Thyroid gland (tissue), 4 donors: ENCODE data around the gene UGT3A1. TPM values are rescaled to one million over a fixed set of nuclear protein-coding genes. Genes with fewer than 3 reads are reported as not detected.

Source experiments
- DNase-seq, 2 donors: peaks; one replicate each; pipeline ENCODE4 v3.0.0-alpha.2; 2019
- H3K27ac ChIP-seq, 3 donors: fragments of 200-600 bp; sonication (generic); 1 replicate in 2 of 3; 2 replicates in 1 of 3; pipeline ENCODE4 v1.5.1; 2016 to 2019; ENCODE audit warnings: mild to moderate bottlenecking in 1 of 3, moderate library complexity in 1 of 3
- H3K27me3 ChIP-seq: fragments of 200-600 bp; sonication (generic); one replicate; pipeline ENCODE4 v1.5.1; 2019
- H3K36me3 ChIP-seq, 2 donors: fragments of 200-600 bp; sonication (generic); one replicate each; pipeline ENCODE4 v1.5.1; 2016 to 2019
- H3K4me1 ChIP-seq, 2 donors: fragments of 200-600 bp; sonication (generic); one replicate each; pipeline ENCODE4 v1.5.1; 2017 to 2019
- H3K4me3 ChIP-seq, 3 donors: fragments of 200-600 bp; sonication (generic); replicated peaks in 1 of 3; 1 replicate in 2 of 3; 2 replicates in 1 of 3; pipeline ENCODE4 v1.5.1; 2016; ENCODE audit warnings: mild to moderate bottlenecking in 1 of 3
- H3K9me3 ChIP-seq: fragments of 200-600 bp; sonication (generic); one replicate; pipeline ENCODE4 v1.5.1; 2017
- CTCF ChIP-seq, 6 experiments: fragments of 200-600 bp in 3 of 6; fragments of 450-650 bp in 3 of 6; sonication (generic) in 3 of 6; IDR thresholded peaks; one replicate each; pipeline ENCODE4 v1.5.1; 2016 to 2019; ENCODE audit warnings: antibody characterized with exemption in 6 of 6, mild to moderate bottlenecking in 2 of 6, inconsistent platforms in 1 of 6, moderate library complexity in 1 of 6
- POLR2A ChIP-seq, 2 donors: fragments of 450-650 bp; IDR thresholded peaks; one replicate each; pipeline ENCODE4 v1.6.1; 2017; ENCODE audit warnings: antibody characterized with exemption in 2 of 2, mild to moderate bottlenecking in 2 of 2, moderate library complexity in 1 of 2
- WGBS, 2 donors: methylation state at CpG; one replicate each; pipeline ENCODE4 v1.1.5; 2017; 5-methylcytosine and 5-hydroxymethylcytosine counted together
- intact Hi-C: fragments of 100-400 bp; cut with DNase I; formaldehyde crosslinking; loops from one replicate; pipeline ENCODE4 v1.15.1; 2023
- total RNA-seq, 4 donors: library from RNA; depleted of rRNA; stranded (reverse); fragments of >200 nt; gene quantifications; one replicate each; pipeline ENCODE4 v1.2.3, GENCODE V29; 2016

Gene UGT3A1
- total RNA-seq, 4 donors from 2014 or later: not detected

GRCh38 chr5:36017622-36018021, 26.4 kb upstream of the UGT3A1 start:
- Histone ChIP-seq H3K36me3 (no peaks in the 10 kb centered on the region), H3K27ac (no peak overlapping the region), H3K4me1 (no peaks in the 10 kb centered on the region), H3K9me3 (no peaks in the 10 kb centered on the region), H3K27me3 (no peaks in the 10 kb centered on the region), H3K4me3 (no peak overlapping the region)
- no peak for DNase-seq
- TF ChIP-seq CTCF (IDR thresholded peaks at IDR 0.05) (no peak), POLR2A (IDR thresholded peaks at IDR 0.05) (no peak)
- intact Hi-C loops: no loop called here
- 26 to 31% methylated on average over 5 of the region's 5 CpGs for WGBS, 2 donors

- Histone ChIP-seq H3K27ac (no peak overlapping the region), H3K4me3 (no peak overlapping the region), H3K4me1 (no peaks in the 10 kb centered on the region), H3K36me3 (no peaks in the 10 kb centered on the region), H3K27me3 (no peaks in the 10 kb centered on the region), H3K9me3 (no peaks in the 10 kb centered on the region)
- intact Hi-C loops: no loop called here
- no peak for DNase-seq
- TF ChIP-seq POLR2A (IDR thresholded peaks at IDR 0.05): no peak
- WGBS, 2 donors: 65 to 85% methylated on average over 1 of the region's 1 CpG
Observed at GRCh38 chr5:36017004-36017403, 25.8 kb upstream of the UGT3A1 start.

GRCh38 chr5:36013182-36013581, 22.0 kb upstream of the UGT3A1 start:
- no peak overlapping the region for H3K4me3 ChIP-seq
- H3K27me3 ChIP-seq: no peaks in the 10 kb centered on the region
- intact Hi-C loops: no loop called here
- 84 to 92% methylated on average over 2 of the region's 2 CpGs for WGBS, 2 donors
- no peak for DNase-seq
- no peaks in the 10 kb centered on the region for H3K4me1 ChIP-seq
- TF ChIP-seq CTCF (IDR thresholded peaks at IDR 0.05) (no peak), POLR2A (IDR thresholded peaks at IDR 0.05) (no peak)
- H3K27ac ChIP-seq: no peak overlapping the region
- H3K9me3 ChIP-seq: no peaks in the 10 kb centered on the region
- H3K36me3 ChIP-seq: no peaks in the 10 kb centered on the region

GRCh38 chr5:36009698-36010097, 18.5 kb upstream of the UGT3A1 start:
- no peak for TF ChIP-seq CTCF (IDR thresholded peaks at IDR 0.05)
- TF ChIP-seq POLR2A (IDR thresholded peaks at IDR 0.05): no peak
- Histone ChIP-seq H3K4me3 (no peak overlapping the region), H3K9me3 (no peaks in the 10 kb centered on the region), H3K27ac (no peak overlapping the region), H3K27me3 (no peaks in the 10 kb centered on the region), H3K36me3 (no peaks in the 10 kb centered on the region), H3K4me1 (no peaks in the 10 kb centered on the region)
- intact Hi-C loops: no loop called here
- DNase-seq: no peak
- 78 to 79% methylated on average over 1 of the region's 1 CpG for WGBS, 2 donors

- H3K36me3 ChIP-seq: no peaks in the 10 kb centered on the region
- TF ChIP-seq CTCF (IDR thresholded peaks at IDR 0.05): no peak
- TF ChIP-seq POLR2A (IDR thresholded peaks at IDR 0.05): no peak
- no peaks in the 10 kb centered on the region for H3K9me3 ChIP-seq
- intact Hi-C loops: no loop called here
- H3K4me1 ChIP-seq: no peaks in the 10 kb centered on the region
- H3K4me3 ChIP-seq: no peak overlapping the region
- DNase-seq: no peak
- H3K27me3 ChIP-seq: no peaks in the 10 kb centered on the region
- H3K27ac ChIP-seq: no peak overlapping the region
Observed at GRCh38 chr5:36007366-36007765, 16.2 kb upstream of the UGT3A1 start.

- Histone ChIP-seq H3K27ac (no peak overlapping the region), H3K36me3 (no peaks in the 10 kb centered on the region), H3K4me3 (no peak overlapping the region), H3K4me1 (no peaks in the 10 kb centered on the region), H3K9me3 (no peaks in the 10 kb centered on the region), H3K27me3 (no peaks in the 10 kb centered on the region)
- TF ChIP-seq CTCF (IDR thresholded peaks at IDR 0.05) (no peak), POLR2A (IDR thresholded peaks at IDR 0.05) (no peak)
- intact Hi-C loops: no loop called here
- DNase-seq: no peak
- WGBS, 2 donors: 88 to 95% methylated on average over 1 of the region's 1 CpG
Observed at GRCh38 chr5:36006163-36006562, 15.0 kb upstream of the UGT3A1 start.
